HG02588 (cell line): Measurements from ENCODE around the gene CLCF1.

ENCODE experiments used
- ATAC-seq: cut with Tn5 transposase; IDR thresholded peaks from one replicate; pipeline ENCODE4 v1.9.1; 2021; ENCODE audit warnings: mild to moderate bottlenecking, moderate library complexity; ENCODE audit not compliant: unreplicated experiment

The CLCF1 gene

DNA sequence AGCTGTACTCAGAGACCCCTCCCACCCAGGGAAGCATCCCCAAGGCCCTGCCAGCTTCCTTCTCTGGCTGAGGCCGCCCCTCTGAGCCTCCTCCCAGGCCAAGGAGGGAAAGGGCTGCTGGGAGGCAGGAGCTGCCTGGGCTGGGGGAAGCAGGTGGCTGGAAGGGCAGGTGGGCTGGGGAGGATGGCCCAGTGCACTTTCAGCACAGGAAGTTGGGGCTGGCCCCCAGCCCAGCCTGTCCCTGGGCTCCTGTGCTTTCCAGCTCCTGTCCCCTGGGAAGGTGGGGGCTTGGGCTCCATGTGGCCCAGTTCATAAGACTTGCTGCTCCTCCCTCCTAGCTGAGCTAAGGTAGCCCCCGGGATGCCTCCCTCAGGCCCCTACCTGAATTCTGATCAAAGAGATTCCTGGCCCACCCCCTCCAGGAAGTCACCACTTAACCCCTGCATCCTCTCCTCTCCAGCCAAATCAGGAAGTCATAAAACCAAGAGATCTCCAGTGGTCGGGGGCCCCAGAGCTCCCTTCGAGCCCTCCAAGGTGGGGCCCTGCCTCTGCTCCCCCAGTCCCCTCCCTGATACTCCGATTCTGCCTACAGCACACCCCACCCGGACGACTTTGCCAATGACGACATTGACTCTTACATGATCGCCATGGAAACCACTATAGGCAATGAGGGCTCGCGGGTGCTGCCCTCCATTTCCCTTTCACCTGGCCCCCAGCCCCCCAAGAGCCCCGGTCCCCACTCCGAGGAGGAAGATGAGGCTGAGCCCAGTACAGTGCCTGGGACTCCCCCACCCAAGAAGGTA is 23.4 kb upstream of the CLCF1 start:
- ATAC-seq = no peak

DNA sequence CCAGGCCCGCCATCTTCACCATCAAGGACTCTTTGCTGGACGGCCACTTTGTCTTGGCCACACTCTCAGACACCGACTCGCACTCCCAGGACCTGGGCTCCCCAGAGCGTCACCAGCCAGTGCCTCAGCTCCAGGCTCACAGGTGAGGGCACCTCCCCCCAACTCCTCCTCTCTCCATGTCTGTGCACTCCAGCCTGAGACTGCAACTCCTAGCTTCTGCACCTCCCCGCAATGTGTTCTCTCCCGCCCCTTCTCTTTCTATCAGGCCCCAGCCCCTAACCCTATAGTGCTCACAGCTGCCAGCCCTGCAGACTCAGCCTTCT is 22.8 kb upstream of the CLCF1 start:
- no peak for ATAC-seq

DNA sequence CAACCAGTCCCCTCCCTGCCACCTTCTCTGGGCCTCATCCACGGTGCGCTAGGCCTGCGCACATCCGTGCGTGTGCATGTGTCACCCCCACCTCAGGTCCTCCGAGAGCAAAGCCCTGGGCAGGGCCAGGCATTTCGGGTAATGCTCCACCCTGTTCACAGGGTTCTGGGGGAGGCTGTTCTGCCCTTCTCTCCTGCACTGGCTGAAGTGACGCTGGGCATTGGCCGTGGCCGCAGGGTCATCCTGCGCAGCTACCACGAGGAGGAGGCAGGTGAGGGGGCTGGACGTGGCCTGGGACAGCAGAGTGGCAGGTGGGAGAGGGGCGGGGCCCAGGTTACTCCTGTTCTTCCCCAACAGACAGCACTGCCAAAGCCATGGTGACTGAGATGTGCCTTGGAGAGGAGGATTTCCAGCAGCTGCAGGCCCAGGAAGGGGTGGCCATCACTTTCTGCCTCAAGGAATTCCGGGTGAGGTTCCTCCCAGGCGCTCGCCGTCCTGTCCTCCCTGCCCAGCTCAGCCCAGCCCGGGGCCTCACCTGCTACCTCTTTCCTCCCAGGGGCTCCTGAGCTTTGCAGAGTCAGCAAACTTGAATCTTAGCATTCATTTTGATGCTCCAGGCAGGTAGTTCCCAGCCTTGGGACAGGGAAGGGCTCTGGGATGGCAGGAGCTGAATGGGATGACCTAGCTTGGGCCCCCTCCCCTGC is 22.3 kb upstream of the CLCF1 start:
- ATAC-seq = no peak

GRCh38 chr11:67393990-67394389 is 20.6 kb upstream of the CLCF1 start:
- no peak for ATAC-seq

GRCh38 chr11:67393437-67393836 is 20.0 kb upstream of the CLCF1 start:
- ATAC-seq = no peak

DNA sequence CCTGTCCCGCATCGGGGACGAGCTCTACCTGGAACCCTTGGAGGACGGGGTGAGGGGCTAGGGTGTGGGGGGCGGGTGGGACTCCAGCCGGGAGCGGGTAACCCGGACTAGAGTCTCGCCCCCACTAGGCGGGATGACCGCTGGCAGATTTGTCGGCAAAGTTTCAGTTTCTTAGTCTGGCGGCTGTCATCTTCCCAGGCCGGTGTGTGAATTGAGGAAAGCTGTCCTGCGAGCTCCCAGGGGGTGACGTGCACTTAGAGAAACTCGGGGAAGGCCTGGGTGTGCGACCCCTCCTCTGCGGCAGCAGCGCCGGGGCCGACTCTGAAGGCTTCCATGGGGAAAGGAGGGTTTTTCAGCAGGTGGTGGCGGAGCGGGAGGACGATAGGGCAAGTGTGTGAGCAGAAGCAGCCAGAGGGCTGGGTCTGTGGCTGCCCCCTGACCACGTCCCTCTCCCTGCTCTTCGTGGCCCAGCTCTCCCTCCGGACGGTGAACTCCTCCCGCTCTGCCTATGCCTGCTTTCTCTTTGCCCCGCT is 18.9 kb upstream of the CLCF1 start:
- ATAC-seq = no peak

DNA sequence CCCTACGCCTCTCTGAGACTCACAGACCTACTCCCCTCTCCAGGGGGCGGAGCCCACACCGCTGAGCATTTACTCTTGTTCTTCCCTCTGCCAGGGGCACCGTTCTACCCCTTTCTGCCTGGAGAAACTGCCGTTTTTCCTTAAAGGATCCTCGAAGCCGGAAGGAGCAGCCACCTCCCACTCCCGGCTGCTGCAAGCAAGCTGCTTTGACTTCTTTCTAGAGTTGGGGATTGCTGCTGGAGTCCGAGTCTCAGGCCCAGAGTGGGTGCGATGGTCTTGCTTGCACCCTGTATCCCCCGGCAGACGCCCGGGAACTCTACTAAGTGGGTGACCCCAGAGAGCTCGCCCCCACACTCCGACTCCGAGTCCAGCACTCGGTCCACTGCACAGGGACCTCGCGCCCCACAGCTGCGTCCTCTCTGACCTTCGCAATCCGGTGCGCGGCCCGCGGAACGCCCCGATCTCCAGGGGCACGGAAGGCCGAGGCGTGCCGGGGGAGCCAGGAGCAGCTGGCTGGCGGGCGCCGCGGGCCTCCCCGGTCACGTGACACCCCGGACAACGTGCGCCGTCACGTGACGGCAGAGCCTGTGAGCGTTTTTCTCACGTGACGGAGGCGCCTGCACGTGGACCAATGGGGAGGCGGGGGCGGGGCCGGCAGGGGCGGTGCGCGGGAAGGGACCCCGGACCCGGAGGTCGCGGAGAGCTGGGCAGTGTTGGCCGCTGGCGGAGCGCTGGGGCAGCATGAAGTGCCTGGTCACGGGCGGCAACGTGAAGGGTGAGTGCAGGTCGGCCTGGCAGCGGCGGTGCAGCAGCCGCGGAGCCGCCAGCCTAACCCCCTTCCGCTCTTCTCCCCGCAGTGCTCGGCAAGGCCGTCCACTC is 18.1 kb upstream of the CLCF1 start, which contains the start of gene RAD9A:
Gene RAD9A, plus strand, starts transcription at position 683 of the 879 bp plus-strand sequence. Its CDS starts 59 bp downstream, at position 742.
- peak; percentile 58 for ATAC-seq

- ATAC-seq = no peak
Observed at GRCh38 chr11:67390947-67391303, 17.5 kb upstream of the CLCF1 start.

DNA sequence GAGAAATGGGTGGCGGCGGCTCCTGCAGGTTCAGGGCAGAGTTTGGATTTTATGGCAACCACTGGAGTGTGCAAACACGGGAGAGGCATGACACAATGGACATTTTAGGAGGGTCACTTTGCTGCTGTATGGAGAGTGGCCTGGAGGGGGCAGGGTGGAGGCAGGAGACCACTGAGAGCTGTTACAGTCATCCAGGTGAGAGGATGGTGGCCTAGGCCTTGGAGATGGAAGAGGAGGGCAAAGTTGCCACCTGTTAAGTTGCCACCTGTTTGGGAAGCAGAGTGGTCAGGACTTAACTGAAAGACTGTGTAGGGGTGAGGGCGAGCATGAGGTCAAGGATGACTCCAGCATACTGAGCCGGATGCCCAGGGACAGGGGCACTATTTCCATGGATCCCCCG is 16.1 kb upstream of the CLCF1 start:
- no peak for ATAC-seq

GRCh38 chr11:67387518-67387917 is 14.1 kb upstream of the CLCF1 start:
- ATAC-seq = no peak

DNA sequence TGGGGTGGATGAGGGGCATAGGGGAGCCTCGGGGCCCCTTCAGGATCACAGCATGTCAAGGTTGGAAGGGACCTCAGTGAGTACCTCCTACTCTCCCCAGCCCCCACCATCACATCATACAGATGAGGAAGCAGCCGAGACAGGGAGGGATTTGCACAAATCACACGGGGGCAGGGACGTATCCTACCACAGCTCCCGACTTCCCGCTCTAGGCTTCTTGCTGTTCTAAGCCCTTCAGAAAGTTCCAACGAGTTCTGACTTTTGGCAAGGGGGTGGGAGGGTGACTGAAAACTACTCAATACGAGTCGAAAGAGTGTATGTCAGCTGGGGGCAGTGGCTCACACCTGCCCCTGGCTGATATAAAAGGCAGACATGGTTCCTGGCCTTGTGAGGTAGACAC is 13.7 kb upstream of the CLCF1 start:
- ATAC-seq = no peak

DNA sequence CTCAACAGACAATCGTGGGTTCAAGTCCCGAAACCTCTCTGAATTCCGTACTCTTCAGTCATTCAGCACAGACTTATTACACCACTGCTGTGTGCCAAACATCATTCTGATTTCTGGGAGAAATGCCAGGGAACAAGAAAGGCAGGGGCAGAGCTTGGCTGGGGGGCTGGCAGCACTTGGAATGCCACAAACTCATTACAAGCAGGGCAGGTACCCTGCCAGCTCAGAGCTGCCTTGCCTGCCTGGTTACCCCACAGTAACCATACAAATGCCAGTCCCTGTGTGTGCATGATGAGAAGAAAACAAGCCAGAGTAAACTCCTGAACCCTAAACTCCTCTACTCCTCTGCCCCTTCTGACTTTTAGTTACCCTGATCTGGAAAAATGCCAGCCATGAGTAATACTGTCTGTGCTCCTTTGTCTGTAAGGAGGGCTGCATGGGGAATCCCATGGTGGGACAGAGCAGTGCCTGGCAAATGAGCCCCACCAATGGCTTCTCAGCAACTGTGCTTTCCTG is 11.5 kb upstream of the CLCF1 start:
- ATAC-seq = no peak

GRCh38 chr11:67382276-67383136 is 9.1 kb upstream of the CLCF1 start:
- ATAC-seq = peak; percentile 52

GRCh38 chr11:67381244-67381972 is 8.0 kb upstream of the CLCF1 start:
- no peak for ATAC-seq

GRCh38 chr11:67379061-67380058 is 6.0 kb upstream of the CLCF1 start:
- no peak for ATAC-seq

DNA sequence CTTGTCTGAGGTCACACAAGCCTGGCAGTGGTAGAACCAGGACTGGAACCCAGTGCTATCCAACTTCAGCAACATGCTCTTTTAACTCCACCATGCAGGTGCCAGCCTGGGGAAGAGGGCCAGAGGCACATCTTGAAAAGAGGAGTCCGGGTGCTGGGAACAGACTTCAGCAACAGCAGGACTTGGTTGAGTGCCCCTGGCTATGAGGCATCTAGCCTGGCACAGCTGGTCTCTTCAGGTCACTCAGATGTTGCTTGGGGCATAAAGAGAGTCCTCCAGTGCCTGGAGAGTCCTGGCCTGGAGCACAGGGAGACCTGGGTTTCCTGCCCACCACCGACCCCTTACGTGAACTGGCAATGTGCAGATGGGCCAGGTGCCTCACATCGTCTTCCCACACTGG is 5.1 kb upstream of the CLCF1 start:
- ATAC-seq = no peak

- ATAC-seq = no peak
Observed at GRCh38 chr11:67376873-67377808, 3.7 kb upstream of the CLCF1 start.
